Sigmoid colon (tissue), 3 donors: ENCODE data around the gene DHH.

Experiments
- CTCF ChIP-seq, 4 experiments: fragments of 450-650 bp in 3 of 4; fragments of 200-600 bp in 1 of 4; IDR thresholded peaks; one replicate each; pipeline ENCODE4 v1.5.1; 2016 to 2019; ENCODE audit warnings: antibody characterized with exemption in 4 of 4, mild to moderate bottlenecking in 3 of 4, moderate library complexity in 2 of 4
- POLR2A ChIP-seq, 2 donors: fragments of 450-650 bp; IDR thresholded peaks; one replicate each; pipeline ENCODE4 v1.6.1; 2016; ENCODE audit warnings: antibody characterized with exemption in 2 of 2, mild to moderate bottlenecking in 2 of 2, moderate library complexity in 2 of 2

GRCh38 chr12:49093792-49094159 is 825 bp downstream of the DHH start:
- TF ChIP-seq CTCF (IDR thresholded peaks at IDR 0.05) (no peak), POLR2A (IDR thresholded peaks at IDR 0.05) (no peak)
